HCT116 (cell line): ENCODE results near the gene TMEM178B. TPM values are rescaled to one million over a fixed set of nuclear protein-coding genes. Genes with fewer than 3 reads are reported as not detected.

ENCODE experiments used
- ATAC-seq: fragments of 200-7000 bp; cut with Tn5 transposase; 2 replicates; pipeline ENCODE4 v1.9.1; 2020; ENCODE audit warnings: mild to moderate bottlenecking, moderate library complexity
- BruUV-seq: library from RNA; stranded (reverse); fragments of 400-500 nt; replicated peaks from 2 replicates; lab custom pipeline; 2021; lab: Mats Ljungman, UMichigan
- CTCF ChIA-PET: fragments of 300-600 bp; sonication (Branson Sonifier 250); formaldehyde crosslinking; loops from one replicate; lab custom pipeline; 2021; ENCODE audit warnings: antibody characterized with exemption; lab: Charles Lee
- POLR2A ChIA-PET: fragments of 300-600, 350-600 bp; sonication (Branson Sonifier 250); formaldehyde crosslinking; loops from one replicate; lab custom pipeline; 2021; ENCODE audit warnings: antibody characterized with exemption; lab: Charles Lee
- RAD21 ChIA-PET, 2 experiments: fragments of 300-600 bp; sonication (Branson Sonifier 250); formaldehyde crosslinking; loops; one replicate each; lab custom pipeline; 2023; ENCODE audit warnings: low total read pairs in 2 of 2; ENCODE audit not compliant: uncharacterized antibody in 2 of 2, unreplicated experiment in 2 of 2, low non-redundant PET in 1 of 2; lab: Charles Lee
- DNase-seq: peaks from one replicate; pipeline ENCODE4 v3.0.0-alpha.2; 2010; ENCODE audit warnings: low read depth, low spot score
- H2AFZ ChIP-seq: fragments of 200-600 bp; shearing (Covaris generic), sonication (generic); 2 replicates; pipeline ENCODE4 v1.6.1; 2017; ENCODE audit warnings: low read depth, mixed run types, mixed read lengths, antibody characterized with exemption, low read length; ENCODE audit not compliant: poor library complexity, severe bottlenecking
- H3K27ac ChIP-seq: 2 replicates; pipeline ENCODE4 v1.5.1; 2012; ENCODE audit warnings: low read depth, low read length
- H3K27me3 ChIP-seq: fragments of 200-600 bp; sonication (generic); 2 replicates; pipeline ENCODE4 v1.6.1; 2016; ENCODE audit warnings: mixed run types, low read length, mixed read lengths; ENCODE audit not compliant: insufficient read depth
- H3K36me3 ChIP-seq, 2 experiments: fragments of 200-500 bp in 1 of 2; fragments of 200-600 bp in 1 of 2; sonication (Bioruptor generic) in 1 of 2; sonication (generic) in 1 of 2; 2 replicates each; pipeline versions ENCODE4 v1.5.1 to v1.6.1; 2014 to 2016; ENCODE audit warnings: low read length in 2 of 2, inconsistent platforms in 1 of 2, mixed read lengths in 1 of 2, mixed run types in 1 of 2; ENCODE audit not compliant: insufficient read depth in 2 of 2, control insufficient read depth in 1 of 2
- H3K4me1 ChIP-seq, 2 experiments: fragments of 200-600 bp in 1 of 2; sonication (generic) in 1 of 2; 2 replicates each; pipeline versions ENCODE4 v1.5.1 to v1.6.1; 2012 to 2017; ENCODE audit warnings: low read length in 2 of 2, inconsistent platforms in 1 of 2, mild to moderate bottlenecking in 1 of 2, mixed read lengths in 1 of 2, mixed run types in 1 of 2, moderate library complexity in 1 of 2; ENCODE audit not compliant: insufficient read depth in 2 of 2, control insufficient read depth in 1 of 2
- H3K4me2 ChIP-seq: fragments of 200-600 bp; sonication (generic); 2 replicates; pipeline ENCODE4 v1.6.1; 2017; ENCODE audit warnings: mixed run types, low read length, mixed read lengths
- H3K4me3 ChIP-seq, 2 experiments: fragments of 200-600 bp in 1 of 2; sonication (generic) in 1 of 2; replicated peaks in 1 of 2; 2 replicates each; pipeline ENCODE4 v1.5.1; 2011 to 2016; ENCODE audit warnings: low read length in 2 of 2, control low read depth in 1 of 2, low read depth in 1 of 2, mild to moderate bottlenecking in 1 of 2, mixed read lengths in 1 of 2, mixed run types in 1 of 2
- H3K79me2 ChIP-seq: fragments of 200-600 bp; sonication (generic); 2 replicates; pipeline ENCODE4 v1.6.1; 2017; ENCODE audit warnings: mild to moderate bottlenecking, mixed run types, low read length, moderate library complexity, mixed read lengths; ENCODE audit not compliant: insufficient read depth
- H3K9ac ChIP-seq: fragments of 200-600 bp; sonication (generic); 2 replicates; pipeline ENCODE4 v1.6.1; 2016; ENCODE audit warnings: low read length, mixed read lengths
- H3K9me2 ChIP-seq: fragments of 200-600 bp; sonication (generic), shearing (Covaris generic); 2 replicates; pipeline ENCODE4 v1.6.1; 2017; ENCODE audit warnings: mixed run types, mild to moderate bottlenecking, moderate library complexity; ENCODE audit not compliant: insufficient read depth
- H3K9me3 ChIP-seq, 2 experiments: fragments of 200-500 bp in 1 of 2; fragments of 200-600 bp in 1 of 2; sonication (Bioruptor generic) in 1 of 2; sonication (generic) in 1 of 2; 2 replicates each; pipeline ENCODE4 v1.6.1; 2014 to 2017; ENCODE audit warnings: low read length in 2 of 2, mixed read lengths in 2 of 2, inconsistent platforms in 1 of 2, low read depth in 1 of 2, mild to moderate bottlenecking in 1 of 2, mixed run types in 1 of 2, moderate library complexity in 1 of 2; ENCODE audit not compliant: control insufficient read depth in 1 of 2, insufficient read depth in 1 of 2
- H4K20me1 ChIP-seq: fragments of 200-600 bp; sonication (generic), shearing (Covaris generic); 2 replicates; pipeline ENCODE4 v1.6.1; 2017; ENCODE audit warnings: mixed run types, mild to moderate bottlenecking, moderate library complexity; ENCODE audit not compliant: insufficient read depth
- CBX3 ChIP-seq: IDR thresholded peaks from 2 replicates; pipeline ENCODE4 v1.6.1; 2012; ENCODE audit warnings: low read depth
- CEBPB ChIP-seq: IDR thresholded peaks from 2 replicates; pipeline ENCODE4 v1.6.1; 2012; ENCODE audit warnings: low read depth
- EZH2phosphoT487 ChIP-seq: fragments of 200-600 bp; IDR thresholded peaks from 2 replicates; pipeline ENCODE4 v1.6.1; 2018; ENCODE audit warnings: antibody characterized with exemption, borderline replicate concordance
- POLR2A ChIP-seq: IDR thresholded peaks from 2 replicates; pipeline ENCODE4 v1.7.0; 2011; ENCODE audit warnings: borderline replicate concordance; ENCODE audit not compliant: insufficient read depth, insufficient read length; ENCODE audit errors: extremely low read depth
- RAD21 ChIP-seq: IDR thresholded peaks from 2 replicates; pipeline ENCODE4 v1.6.1; 2012; ENCODE audit warnings: low read depth, mild to moderate bottlenecking
- SIN3A ChIP-seq: IDR thresholded peaks from 2 replicates; pipeline ENCODE4 v1.6.1; 2012; ENCODE audit warnings: low read depth
- SRF ChIP-seq: IDR thresholded peaks from 2 replicates; pipeline ENCODE4 v1.6.1; 2012; ENCODE audit warnings: low read depth
- YY1 ChIP-seq: IDR thresholded peaks from 2 replicates; pipeline ENCODE4 v1.6.1; 2011; ENCODE audit warnings: low read length, low read depth, moderate library complexity, mild to moderate bottlenecking; ENCODE audit not compliant: insufficient replicate concordance; ENCODE audit errors: extremely low read depth
- intact Hi-C: fragments of 100-400 bp; cut with micrococcal nuclease; formaldehyde crosslinking; loops from 2 replicates; pipeline ENCODE4 v1.10.0; 2022
- total RNA-seq: library from RNA; stranded (reverse); gene quantifications from one replicate; pipeline ENCODE4 v1.2.1, GENCODE V29; 2021; ENCODE audit not compliant: unreplicated experiment
- TF ChIP-seq, protein P1 (sequence below): IDR thresholded peaks from 2 replicates; pipeline ENCODE4 v1.6.1; 2011; ENCODE audit warnings: mild to moderate bottlenecking, low read length, moderate library complexity; ENCODE audit not compliant: insufficient replicate concordance; ENCODE audit errors: extremely low read depth
- TF ChIP-seq, protein P2 (sequence below): IDR thresholded peaks from 2 replicates; pipeline ENCODE4 v1.6.1; 2012; ENCODE audit warnings: low read depth
- TF ChIP-seq, protein P3 (sequence below): IDR thresholded peaks from 2 replicates; pipeline ENCODE4 v1.6.1; 2012

Gene TMEM178B
- total RNA-seq, 1 experiment from 2014 or later: 0.02 TPM

DNA sequence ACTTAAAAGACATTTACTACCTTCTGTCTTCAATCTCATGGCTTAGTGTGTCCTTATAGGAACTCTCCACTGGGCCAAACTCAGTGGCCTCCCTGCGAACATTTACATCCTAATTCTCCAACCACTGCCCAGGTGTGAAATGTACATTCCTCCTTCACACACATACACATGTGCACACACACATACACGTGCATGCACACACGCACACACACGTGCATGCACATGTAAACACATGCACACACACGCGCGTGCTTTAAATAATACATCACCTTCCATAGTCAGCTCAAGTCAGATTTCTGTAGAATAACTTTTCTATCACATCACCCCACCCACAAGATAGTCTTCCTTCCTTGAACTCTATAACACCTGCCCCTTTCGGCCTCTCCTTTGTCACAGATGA is 216.5 kb downstream of the TMEM178B start:
- POLR2A ChIA-PET: no interaction called here
- Histone ChIP-seq H3K27ac (no peak overlapping the region), H3K9me2 (no peaks in the 10 kb centered on the region), H2AFZ (no peak overlapping the region), H3K4me3 (no peak overlapping the region), H3K79me2 (no peaks in the 10 kb centered on the region), H3K4me1 (no peaks in the 10 kb centered on the region), H3K4me2 (no peak overlapping the region), H3K36me3 (no peaks in the 10 kb centered on the region), H3K9me3 (no peaks in the 10 kb centered on the region), H4K20me1 (no peaks in the 10 kb centered on the region), H3K27me3 (peaks cover 48% of the 10 kb centered on the region), H3K9ac (no peak overlapping the region)
- ATAC-seq (no peak), DNase-seq (no peak)
- intact Hi-C loops: no loop called here
- RAD21 ChIA-PET: no interaction called here
- CTCF ChIA-PET: no interaction called here
- no TSS peak for BruUV-seq
- TF ChIP-seq SIN3A (no peak), POLR2A (no peak), CEBPB (no peak), EZH2phosphoT487 (no peak), RAD21 (no peak), CBX3 (no peak), YY1 (no peak), SRF (no peak)
- TF ChIP-seq, protein P1, sequence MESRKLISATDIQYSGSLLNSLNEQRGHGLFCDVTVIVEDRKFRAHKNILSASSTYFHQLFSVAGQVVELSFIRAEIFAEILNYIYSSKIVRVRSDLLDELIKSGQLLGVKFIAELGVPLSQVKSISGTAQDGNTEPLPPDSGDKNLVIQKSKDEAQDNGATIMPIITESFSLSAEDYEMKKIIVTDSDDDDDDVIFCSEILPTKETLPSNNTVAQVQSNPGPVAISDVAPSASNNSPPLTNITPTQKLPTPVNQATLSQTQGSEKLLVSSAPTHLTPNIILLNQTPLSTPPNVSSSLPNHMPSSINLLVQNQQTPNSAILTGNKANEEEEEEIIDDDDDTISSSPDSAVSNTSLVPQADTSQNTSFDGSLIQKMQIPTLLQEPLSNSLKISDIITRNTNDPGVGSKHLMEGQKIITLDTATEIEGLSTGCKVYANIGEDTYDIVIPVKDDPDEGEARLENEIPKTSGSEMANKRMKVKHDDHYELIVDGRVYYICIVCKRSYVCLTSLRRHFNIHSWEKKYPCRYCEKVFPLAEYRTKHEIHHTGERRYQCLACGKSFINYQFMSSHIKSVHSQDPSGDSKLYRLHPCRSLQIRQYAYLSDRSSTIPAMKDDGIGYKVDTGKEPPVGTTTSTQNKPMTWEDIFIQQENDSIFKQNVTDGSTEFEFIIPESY: no peak
- TF ChIP-seq, protein P2, sequence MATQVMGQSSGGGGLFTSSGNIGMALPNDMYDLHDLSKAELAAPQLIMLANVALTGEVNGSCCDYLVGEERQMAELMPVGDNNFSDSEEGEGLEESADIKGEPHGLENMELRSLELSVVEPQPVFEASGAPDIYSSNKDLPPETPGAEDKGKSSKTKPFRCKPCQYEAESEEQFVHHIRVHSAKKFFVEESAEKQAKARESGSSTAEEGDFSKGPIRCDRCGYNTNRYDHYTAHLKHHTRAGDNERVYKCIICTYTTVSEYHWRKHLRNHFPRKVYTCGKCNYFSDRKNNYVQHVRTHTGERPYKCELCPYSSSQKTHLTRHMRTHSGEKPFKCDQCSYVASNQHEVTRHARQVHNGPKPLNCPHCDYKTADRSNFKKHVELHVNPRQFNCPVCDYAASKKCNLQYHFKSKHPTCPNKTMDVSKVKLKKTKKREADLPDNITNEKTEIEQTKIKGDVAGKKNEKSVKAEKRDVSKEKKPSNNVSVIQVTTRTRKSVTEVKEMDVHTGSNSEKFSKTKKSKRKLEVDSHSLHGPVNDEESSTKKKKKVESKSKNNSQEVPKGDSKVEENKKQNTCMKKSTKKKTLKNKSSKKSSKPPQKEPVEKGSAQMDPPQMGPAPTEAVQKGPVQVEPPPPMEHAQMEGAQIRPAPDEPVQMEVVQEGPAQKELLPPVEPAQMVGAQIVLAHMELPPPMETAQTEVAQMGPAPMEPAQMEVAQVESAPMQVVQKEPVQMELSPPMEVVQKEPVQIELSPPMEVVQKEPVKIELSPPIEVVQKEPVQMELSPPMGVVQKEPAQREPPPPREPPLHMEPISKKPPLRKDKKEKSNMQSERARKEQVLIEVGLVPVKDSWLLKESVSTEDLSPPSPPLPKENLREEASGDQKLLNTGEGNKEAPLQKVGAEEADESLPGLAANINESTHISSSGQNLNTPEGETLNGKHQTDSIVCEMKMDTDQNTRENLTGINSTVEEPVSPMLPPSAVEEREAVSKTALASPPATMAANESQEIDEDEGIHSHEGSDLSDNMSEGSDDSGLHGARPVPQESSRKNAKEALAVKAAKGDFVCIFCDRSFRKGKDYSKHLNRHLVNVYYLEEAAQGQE: no peak
- TF ChIP-seq, protein P3, sequence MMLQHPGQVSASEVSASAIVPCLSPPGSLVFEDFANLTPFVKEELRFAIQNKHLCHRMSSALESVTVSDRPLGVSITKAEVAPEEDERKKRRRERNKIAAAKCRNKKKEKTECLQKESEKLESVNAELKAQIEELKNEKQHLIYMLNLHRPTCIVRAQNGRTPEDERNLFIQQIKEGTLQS: no peak
